IPS-18a (cell line): ENCODE measurements around the gene DMD.

Experiments
- H3K27ac ChIP-seq: one replicate; pipeline ENCODE4 v1.5.1; 2013; ENCODE audit warnings: low read length
- H3K27me3 ChIP-seq: one replicate; pipeline ENCODE4 v1.6.1; 2013; ENCODE audit warnings: mild to moderate bottlenecking, low read length; ENCODE audit not compliant: control insufficient read depth, insufficient read depth
- H3K36me3 ChIP-seq: one replicate; pipeline ENCODE4 v1.6.1; 2013; ENCODE audit warnings: low read depth, low read length; ENCODE audit not compliant: control insufficient read depth
- H3K4me1 ChIP-seq: one replicate; pipeline ENCODE4 v1.6.1; 2013; ENCODE audit warnings: low read depth, low read length; ENCODE audit not compliant: control insufficient read depth
- H3K4me3 ChIP-seq: one replicate; pipeline ENCODE4 v1.5.1; 2013; ENCODE audit warnings: low read length
- H3K9ac ChIP-seq: one replicate; pipeline ENCODE4 v1.6.1; 2013; ENCODE audit warnings: mild to moderate bottlenecking, low read length, moderate library complexity
- H3K9me3 ChIP-seq: one replicate; pipeline ENCODE4 v1.6.1; 2013; ENCODE audit warnings: low read depth, low read length; ENCODE audit not compliant: control insufficient read depth

DMD gene

DNA sequence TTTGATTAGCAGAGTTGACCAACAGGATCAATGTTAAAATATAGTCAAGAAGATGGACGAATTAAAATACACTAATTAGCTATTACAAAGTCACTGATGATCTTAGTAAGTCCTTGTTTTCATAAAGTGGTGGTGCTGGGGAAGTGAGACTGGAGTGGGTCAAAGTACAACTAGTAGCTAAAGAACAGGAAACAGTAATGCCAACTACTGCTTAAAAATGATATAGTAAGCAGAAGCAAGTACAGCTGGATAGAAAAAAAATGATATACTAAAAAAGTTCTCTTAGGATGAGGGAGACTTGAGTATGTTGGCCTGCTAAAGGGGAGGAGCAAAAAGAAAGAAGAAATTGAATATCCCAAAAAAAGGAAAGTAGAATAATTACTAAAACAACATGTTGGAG lies 1558.7 kb downstream of the DMD start:
- no peak overlapping the region for H3K27ac ChIP-seq
- peaks cover 7% of the 10 kb centered on the region for H3K9me3 ChIP-seq
- H3K27me3 ChIP-seq, result no peaks in the 10 kb centered on the region
- H3K4me3 ChIP-seq, result no peak overlapping the region
- H3K9ac ChIP-seq, result no peak overlapping the region
- no peaks in the 10 kb centered on the region for H3K36me3 ChIP-seq
- H3K4me1 ChIP-seq, result no peaks in the 10 kb centered on the region

DNA sequence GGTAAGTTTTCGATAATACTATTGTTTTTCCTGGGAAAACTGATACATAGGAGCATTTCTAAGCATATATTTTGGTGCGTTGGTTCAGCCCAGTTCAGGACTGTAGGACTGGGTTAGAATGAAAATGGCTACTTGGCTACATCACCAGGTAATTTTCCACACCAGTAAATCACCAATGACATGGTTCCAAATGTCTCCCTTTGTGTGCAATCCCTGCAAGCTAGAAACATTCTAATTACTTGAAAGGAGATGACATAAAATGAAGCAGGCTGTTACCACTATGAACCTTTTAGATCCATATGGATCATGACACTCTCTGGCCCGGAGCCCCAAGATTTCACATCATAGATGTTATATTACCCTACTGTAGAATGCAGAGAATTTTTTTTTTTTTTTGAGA lies 1562.1 kb downstream of the DMD start:
- peaks cover 9% of the 10 kb centered on the region for H3K9me3 ChIP-seq
- H3K9ac ChIP-seq, result no peak overlapping the region
- H3K36me3 ChIP-seq, result no peaks in the 10 kb centered on the region
- no peak overlapping the region for H3K27ac ChIP-seq
- no peak overlapping the region for H3K4me3 ChIP-seq
- no peaks in the 10 kb centered on the region for H3K4me1 ChIP-seq
- H3K27me3 ChIP-seq, result no peaks in the 10 kb centered on the region

DNA sequence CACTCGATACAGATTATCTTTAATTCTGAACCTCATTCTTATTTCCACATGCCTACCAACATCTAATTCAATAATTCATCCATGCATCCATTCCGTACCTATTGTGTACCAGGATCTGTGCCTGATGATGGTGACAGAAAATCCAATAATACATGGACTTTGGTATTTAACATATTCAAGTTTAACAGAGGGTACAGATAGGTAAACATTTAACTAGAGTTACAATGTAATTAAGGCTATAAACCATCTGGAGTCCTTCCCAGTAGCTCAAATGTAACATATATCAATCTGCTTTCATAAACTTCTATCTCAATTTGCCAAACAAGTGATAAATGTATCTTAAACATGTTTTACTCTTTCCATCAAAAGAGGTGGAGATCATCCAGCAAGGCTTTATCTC lies 1578.0 kb downstream of the DMD start:
- no peaks in the 10 kb centered on the region for H3K27me3 ChIP-seq

DNA sequence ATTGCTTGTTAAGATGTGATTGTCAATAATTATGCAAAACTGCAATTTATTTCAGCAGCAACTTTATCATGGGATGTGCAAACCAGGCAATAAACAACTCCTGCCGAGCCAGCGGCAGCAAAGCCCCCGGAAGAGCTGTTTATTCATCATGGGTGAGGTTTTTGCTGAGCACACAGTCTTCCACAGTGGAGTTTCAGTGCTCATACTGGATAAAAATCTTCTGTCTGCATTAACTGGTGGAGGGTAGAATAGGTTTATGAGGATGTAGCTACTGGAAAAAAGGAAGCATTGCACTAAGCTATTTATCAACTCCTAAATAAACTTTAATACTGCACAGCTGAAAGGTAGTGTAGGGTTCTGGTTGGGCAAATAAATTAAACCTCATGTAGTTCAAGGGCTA lies 1582.2 kb downstream of the DMD start:
- no peaks in the 10 kb centered on the region for H3K4me1 ChIP-seq
- H3K27ac ChIP-seq, result no peak overlapping the region
- H3K9ac ChIP-seq, result no peak overlapping the region
- H3K9me3 ChIP-seq, result peaks cover 14% of the 10 kb centered on the region
- no peaks in the 10 kb centered on the region for H3K36me3 ChIP-seq
- no peaks in the 10 kb centered on the region for H3K27me3 ChIP-seq
- H3K4me3 ChIP-seq, result no peak overlapping the region

More for the DNA sequence above, 1578.0 kb downstream of the DMD start:
- H3K9ac ChIP-seq, result no peak overlapping the region
- H3K4me3 ChIP-seq, result no peak overlapping the region
- H3K4me1 ChIP-seq, result no peaks in the 10 kb centered on the region
- no peak overlapping the region for H3K27ac ChIP-seq
- H3K36me3 ChIP-seq, result no peaks in the 10 kb centered on the region
- H3K9me3 ChIP-seq, result peaks cover 28% of the 10 kb centered on the region

DNA sequence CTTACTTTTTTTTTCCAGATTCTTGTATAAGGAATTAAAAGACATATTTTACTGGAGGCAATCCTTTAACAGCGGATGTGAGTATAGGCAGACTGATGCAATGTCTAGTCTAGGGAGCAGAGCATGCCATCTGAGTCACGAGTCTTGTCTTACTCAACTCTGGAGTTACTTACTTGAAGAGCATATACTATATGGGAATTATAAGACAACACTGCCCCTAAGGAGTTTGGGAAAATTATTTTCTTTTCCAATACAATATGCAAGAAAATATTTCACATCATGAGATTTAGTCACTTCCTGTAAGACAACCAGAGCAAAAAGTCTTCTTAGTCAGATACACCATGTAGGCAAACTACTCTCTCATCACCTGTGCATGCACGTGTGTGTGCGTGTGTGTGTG lies 1602.2 kb downstream of the DMD start:
- Histone ChIP-seq H3K9me3 (peaks cover 14% of the 10 kb centered on the region), H3K4me1 (no peaks in the 10 kb centered on the region), H3K27ac (no peak overlapping the region), H3K27me3 (no peaks in the 10 kb centered on the region), H3K4me3 (no peak overlapping the region), H3K9ac (no peak overlapping the region), H3K36me3 (no peaks in the 10 kb centered on the region)

DNA sequence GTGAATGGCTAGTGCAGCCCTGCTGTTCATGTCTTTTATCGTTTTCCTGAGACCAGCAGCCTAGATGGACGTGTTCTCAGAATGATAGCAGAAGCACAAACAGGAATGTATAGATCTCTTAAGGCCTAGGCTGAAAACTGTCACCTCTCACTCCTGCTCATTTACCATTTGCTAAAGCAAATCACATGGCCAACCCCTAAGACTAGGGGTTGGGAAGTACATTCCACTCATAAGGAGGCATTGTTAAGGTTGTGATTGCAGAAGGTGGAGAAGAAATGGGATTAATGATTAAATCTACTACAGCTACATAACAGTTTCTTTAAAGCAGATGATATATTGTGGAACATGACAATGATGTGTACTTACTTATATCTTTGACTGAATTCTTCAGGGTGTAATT lies 1602.7 kb downstream of the DMD start:
- Histone ChIP-seq H3K27ac (no peak overlapping the region), H3K9me3 (peaks cover 14% of the 10 kb centered on the region), H3K36me3 (no peaks in the 10 kb centered on the region), H3K4me3 (no peak overlapping the region), H3K27me3 (no peaks in the 10 kb centered on the region), H3K4me1 (no peaks in the 10 kb centered on the region), H3K9ac (no peak overlapping the region)

DNA sequence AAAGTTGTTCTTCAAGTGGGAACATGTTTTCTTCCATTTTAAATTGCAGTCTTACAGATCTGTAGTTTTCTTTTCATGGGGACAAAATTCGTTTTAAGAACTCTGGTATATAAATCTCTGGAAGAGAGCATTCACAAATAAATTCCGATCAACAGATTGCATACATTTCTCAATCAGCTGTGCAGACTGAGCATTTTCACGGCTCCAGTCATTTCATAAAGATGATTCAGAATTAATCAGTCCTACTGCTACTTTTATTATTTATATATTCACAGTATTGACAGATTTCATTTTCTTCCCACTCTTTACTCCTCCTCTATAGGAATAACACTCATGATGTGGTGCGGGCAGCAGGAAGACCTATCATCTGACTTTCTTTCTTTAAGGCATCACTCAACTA lies 1604.6 kb downstream of the DMD start:
- H3K27ac ChIP-seq, result no peak overlapping the region
- H3K4me3 ChIP-seq, result no peak overlapping the region
- H3K27me3 ChIP-seq, result no peaks in the 10 kb centered on the region

DNA sequence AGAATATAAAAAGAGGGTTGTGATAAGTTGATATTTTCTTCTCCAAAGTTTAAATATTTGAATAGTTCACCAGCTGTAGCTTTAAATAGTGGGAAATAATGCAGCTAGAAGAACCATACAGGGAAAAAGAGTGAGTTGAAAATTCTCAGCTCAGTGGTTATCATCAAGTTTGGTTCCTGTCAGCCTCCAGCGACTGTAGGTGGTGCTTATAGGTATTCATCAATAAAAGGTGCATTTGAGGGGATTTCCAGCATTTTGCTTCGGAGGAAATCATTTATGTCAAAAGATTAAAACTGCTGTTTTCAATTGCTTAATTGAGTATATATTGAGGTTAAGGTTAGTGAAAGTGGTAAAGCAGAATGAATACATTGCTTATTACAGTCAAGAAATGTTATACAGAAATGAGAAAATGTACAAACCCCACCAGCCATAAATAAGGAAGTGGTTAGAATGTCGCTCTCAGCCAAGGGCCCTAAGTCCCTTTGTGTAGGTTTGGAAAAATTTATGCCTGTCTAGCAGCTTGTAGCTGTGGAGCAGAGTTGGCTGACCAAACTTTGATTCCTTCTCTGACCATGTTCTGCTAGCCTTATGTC lies 1606.6 kb downstream of the DMD start:
- Histone ChIP-seq H3K36me3 (no peaks in the 10 kb centered on the region), H3K4me3 (no peak overlapping the region), H3K9ac (no peak overlapping the region), H3K4me1 (no peaks in the 10 kb centered on the region), H3K27me3 (no peaks in the 10 kb centered on the region), H3K9me3 (peaks cover 29% of the 10 kb centered on the region), H3K27ac (no peak overlapping the region)

More for the DNA sequence above, 1604.6 kb downstream of the DMD start:
- H3K9ac ChIP-seq, result no peak overlapping the region
- peaks cover 20% of the 10 kb centered on the region for H3K9me3 ChIP-seq
- no peaks in the 10 kb centered on the region for H3K4me1 ChIP-seq
- H3K36me3 ChIP-seq, result no peaks in the 10 kb centered on the region

DNA sequence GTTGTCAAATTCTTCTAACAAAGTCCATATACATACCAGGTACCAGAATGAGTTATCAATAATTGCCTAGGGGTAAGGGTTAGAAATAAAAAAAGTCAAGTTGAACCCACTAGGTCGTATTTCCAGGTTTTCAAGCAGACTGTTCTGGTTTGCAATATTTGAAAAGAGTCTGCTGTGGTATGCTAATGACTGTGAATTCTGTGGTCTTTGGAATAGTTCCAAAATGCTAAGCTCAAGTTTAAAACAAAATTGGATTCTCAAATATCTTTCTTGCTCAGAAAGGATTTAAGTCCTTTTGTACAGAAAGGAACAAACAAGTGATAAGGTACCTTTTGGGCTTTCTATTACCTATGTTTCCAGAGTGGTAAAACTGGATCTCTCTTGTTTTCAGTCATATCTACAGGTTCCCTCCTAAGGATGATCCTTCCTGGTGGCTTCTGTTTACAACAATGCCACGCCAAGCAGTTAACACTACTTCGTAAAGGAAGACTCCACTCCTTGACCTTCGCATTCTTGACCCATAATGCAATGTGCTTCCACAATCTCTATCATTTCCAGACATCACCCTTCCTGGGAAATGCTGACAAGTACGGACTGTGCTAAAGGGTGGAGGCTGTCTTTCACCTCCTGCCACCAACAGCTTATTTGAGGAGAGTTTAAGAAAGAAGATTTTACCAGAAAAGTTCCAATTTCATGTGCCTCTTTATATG lies 1607.8 kb downstream of the DMD start:
- Histone ChIP-seq H3K27me3 (no peaks in the 10 kb centered on the region), H3K4me1 (no peaks in the 10 kb centered on the region), H3K27ac (no peak overlapping the region), H3K9me3 (peaks cover 28% of the 10 kb centered on the region), H3K9ac (no peak overlapping the region), H3K36me3 (no peaks in the 10 kb centered on the region), H3K4me3 (no peak overlapping the region)

DNA sequence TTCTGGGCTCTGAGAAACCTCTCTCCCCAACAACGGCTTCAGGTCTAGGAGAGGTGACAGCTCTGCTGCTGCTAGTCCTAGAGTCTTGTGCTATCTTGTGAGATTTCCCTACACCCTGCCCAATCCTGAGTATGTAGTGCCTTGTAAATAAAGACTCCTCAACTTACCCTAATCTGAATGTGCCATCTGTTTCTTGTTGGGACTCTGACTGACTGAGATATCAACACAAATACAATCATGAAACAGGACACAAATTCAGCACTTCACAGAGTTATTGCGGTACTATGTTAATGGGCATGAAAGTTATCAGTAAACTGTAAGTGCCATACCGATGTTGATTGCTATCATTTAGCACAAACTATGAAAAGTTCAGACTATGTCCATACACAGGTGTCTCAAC lies 1610.5 kb downstream of the DMD start:
- Histone ChIP-seq H3K27me3 (no peaks in the 10 kb centered on the region), H3K4me3 (no peak overlapping the region), H3K36me3 (no peaks in the 10 kb centered on the region), H3K4me1 (no peaks in the 10 kb centered on the region), H3K27ac (no peak overlapping the region), H3K9me3 (peaks cover 25% of the 10 kb centered on the region), H3K9ac (no peak overlapping the region)

DNA sequence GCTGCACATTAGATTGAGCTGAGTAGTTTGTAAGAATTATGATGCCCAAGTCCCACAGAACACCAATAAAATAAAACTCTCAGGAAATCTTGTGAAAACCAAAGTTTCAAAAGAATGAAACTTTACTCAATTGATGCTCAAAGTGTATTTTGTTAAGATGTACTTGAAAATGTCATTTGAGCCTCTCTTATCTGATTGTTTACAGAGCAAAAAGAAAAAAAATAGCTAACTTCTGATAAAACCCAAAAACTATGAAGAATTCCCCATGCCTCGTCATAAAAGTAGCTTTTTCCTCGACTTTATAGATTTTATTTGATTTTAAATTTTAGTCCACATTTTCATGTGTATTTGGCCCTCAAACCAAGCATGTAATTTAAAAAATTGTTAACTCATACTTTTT lies 1618.0 kb downstream of the DMD start:
- H3K9me3 ChIP-seq, result peaks cover 17% of the 10 kb centered on the region
- H3K4me3 ChIP-seq, result no peak overlapping the region
- H3K27ac ChIP-seq, result no peak overlapping the region
- H3K4me1 ChIP-seq, result no peaks in the 10 kb centered on the region
- no peaks in the 10 kb centered on the region for H3K27me3 ChIP-seq
- H3K36me3 ChIP-seq, result no peaks in the 10 kb centered on the region
- no peak overlapping the region for H3K9ac ChIP-seq

DNA sequence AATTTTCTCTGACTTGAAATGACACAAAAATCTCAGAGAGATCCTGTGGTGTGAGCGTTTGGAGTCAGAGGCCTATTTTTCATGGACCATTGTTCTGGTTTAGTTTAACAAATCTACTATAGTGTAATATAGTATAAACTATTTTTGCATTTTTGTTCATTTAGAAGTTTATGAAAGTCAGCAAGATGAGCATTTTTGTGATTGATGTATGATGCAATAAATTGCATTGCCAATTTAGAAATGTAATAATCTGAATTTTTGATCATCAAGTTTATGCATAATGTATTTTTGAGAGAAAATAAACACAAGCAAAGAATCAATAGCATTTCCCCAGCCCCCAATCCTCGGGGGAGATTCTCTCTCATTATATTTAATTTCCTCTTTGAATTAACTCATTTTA lies 1620.0 kb downstream of the DMD start:
- Histone ChIP-seq H3K4me3 (no peak overlapping the region), H3K36me3 (no peaks in the 10 kb centered on the region), H3K27ac (no peak overlapping the region), H3K27me3 (no peaks in the 10 kb centered on the region), H3K9me3 (peaks cover 17% of the 10 kb centered on the region), H3K9ac (no peak overlapping the region), H3K4me1 (no peaks in the 10 kb centered on the region)
